ENCODE data around the gene PTGDS.

Gene PTGDS

GRCh38 chr9:137021979-137022661 is 44.8 kb downstream of the PTGDS start:
- FAIRE-seq = peak; percentile 86
- peak; percentile 74 for DNase-seq (ENCODE audit: low spot score)

- DNase-seq (ENCODE audit: low spot score) (no peak), FAIRE-seq (no peak)
Observed at GRCh38 chr9:137022662-137023008, 45.3 kb downstream of the PTGDS start.

GRCh38 chr9:137023157-137023556 is 45.9 kb downstream of the PTGDS start:
- DNase-seq (ENCODE audit: low spot score) (no peak), FAIRE-seq (no peak)

GRCh38 chr9:137023583-137023991 is 46.3 kb downstream of the PTGDS start:
- DNase-seq (ENCODE audit: low spot score) (no peak), FAIRE-seq (no peak)

GRCh38 chr9:137025517-137025966 is 48.2 kb downstream of the PTGDS start:
- FAIRE-seq (no peak), DNase-seq (ENCODE audit: low spot score) (no peak)

- DNase-seq (ENCODE audit: low spot score) (no peak), FAIRE-seq (no peak)
Observed at GRCh38 chr9:137026384-137026783, 49.1 kb downstream of the PTGDS start.

GRCh38 chr9:137026828-137027227 is 49.5 kb downstream of the PTGDS start:
- FAIRE-seq = no peak
- DNase-seq (ENCODE audit: low spot score) = no peak

- no peak for FAIRE-seq
- no peak for DNase-seq (ENCODE audit: low spot score)
Observed at GRCh38 chr9:137027369-137028262, 50.3 kb downstream of the PTGDS start, which contains the start of gene ABCA2. Gene ABCA2 (minus strand): TSS chr9:137028237. CDS start chr9:137028140, 97 bp downstream.

- FAIRE-seq = no peak
- DNase-seq (ENCODE audit: low spot score) = peak; percentile 86
Observed at GRCh38 chr9:137028263-137029057, 51.2 kb downstream of the PTGDS start.

GRCh38 chr9:137029058-137029936 is 52.0 kb downstream of the PTGDS start:
- peak; percentile 70 for DNase-seq (ENCODE audit: low spot score)
- FAIRE-seq = peak; percentile 77

- DNase-seq (ENCODE audit: low spot score) (no peak), FAIRE-seq (no peak)
Observed at GRCh38 chr9:137030006-137030405, 52.7 kb downstream of the PTGDS start.

- DNase-seq (ENCODE audit: low spot score) (no peak), FAIRE-seq (no peak)
Observed at GRCh38 chr9:137030538-137031527, 53.5 kb downstream of the PTGDS start.

Measured in urothelium cell line (cell line).